IgD-negative memory B cell (primary cell): ENCODE results near the gene GNG10. TPM values are rescaled to one million over a fixed set of nuclear protein-coding genes. Genes with fewer than 3 reads are reported as not detected.
A peak's percentile ranks its signal among the peaks of the same experiment; 100 is the strongest.
"Not testable (repeated sequence)": the region's sequence is repeated elsewhere in the genome, so short reads cannot be mapped to it uniquely, and the experiment has no call there.

Source experiments
- H3K27ac Mint-ChIP-seq, 3 donors: one replicate each; pipeline ENCODE4 v1.8.0; 2020 to 2022; ENCODE audit warnings: mild to moderate bottlenecking in 3 of 3, mixed read lengths in 3 of 3, moderate library complexity in 1 of 3
- H3K27me3 Mint-ChIP-seq: one replicate; pipeline ENCODE4 v1.8.0; 2021; ENCODE audit warnings: mixed read lengths
- H3K36me3 Mint-ChIP-seq: one replicate; pipeline ENCODE4 v1.8.0; 2020; ENCODE audit warnings: mild to moderate bottlenecking, mixed read lengths
- H3K4me1 Mint-ChIP-seq, 3 donors: one replicate each; pipeline ENCODE4 v1.8.0; 2020 to 2022; ENCODE audit warnings: mixed read lengths in 3 of 3, mild to moderate bottlenecking in 1 of 3
- H3K4me3 Mint-ChIP-seq, 4 donors: one replicate each; pipeline ENCODE4 v1.8.0; 2020 to 2022; ENCODE audit warnings: mild to moderate bottlenecking in 4 of 4, mixed read lengths in 4 of 4, moderate library complexity in 3 of 4
- H3K9me3 Mint-ChIP-seq, 3 donors: one replicate each; pipeline ENCODE4 v1.8.0; 2020 to 2021; ENCODE audit warnings: mixed read lengths in 3 of 3, mild to moderate bottlenecking in 1 of 3
- polyA plus RNA-seq: library from polyadenylated mRNA; unstranded; fragments of 300-500 nt; fragmentation: Illumina TruSeq; gene quantifications from one replicate; pipeline ENCODE4 v1.2.3, GENCODE V29; 2021

The GNG10 gene
- polyA plus RNA-seq, 1 donor from 2014 or later = 16.2 TPM

- not testable (repeated sequence) for H3K27ac Mint-ChIP-seq, H3K27me3 Mint-ChIP-seq, H3K36me3 Mint-ChIP-seq, H3K4me3 Mint-ChIP-seq, H3K9me3 Mint-ChIP-seq, H3K4me1 Mint-ChIP-seq
Observed at GRCh38 chr9:111668601-111669000, 7.2 kb downstream of the GNG10 start.

- no peak overlapping the region for H3K4me3 Mint-ChIP-seq
- H3K36me3 Mint-ChIP-seq = peaks cover 8% of the 10 kb centered on the region
- no peaks in the 10 kb centered on the region for H3K27me3 Mint-ChIP-seq
- H3K4me1 Mint-ChIP-seq = no peaks in the 10 kb centered on the region
- no peak overlapping the region for H3K27ac Mint-ChIP-seq
- no peaks in the 10 kb centered on the region for H3K9me3 Mint-ChIP-seq
Observed at GRCh38 chr9:111674319-111674718, 12.9 kb downstream of the GNG10 start.

- H3K27ac Mint-ChIP-seq = no peak overlapping the region
- H3K27me3 Mint-ChIP-seq = no peaks in the 10 kb centered on the region
- H3K36me3 Mint-ChIP-seq = peaks cover 10% of the 10 kb centered on the region
- no peak overlapping the region for H3K4me3 Mint-ChIP-seq
- no peaks in the 10 kb centered on the region for H3K4me1 Mint-ChIP-seq
- H3K9me3 Mint-ChIP-seq = no peaks in the 10 kb centered on the region
Observed at GRCh38 chr9:111676116-111676515, 14.7 kb downstream of the GNG10 start.

DNA sequence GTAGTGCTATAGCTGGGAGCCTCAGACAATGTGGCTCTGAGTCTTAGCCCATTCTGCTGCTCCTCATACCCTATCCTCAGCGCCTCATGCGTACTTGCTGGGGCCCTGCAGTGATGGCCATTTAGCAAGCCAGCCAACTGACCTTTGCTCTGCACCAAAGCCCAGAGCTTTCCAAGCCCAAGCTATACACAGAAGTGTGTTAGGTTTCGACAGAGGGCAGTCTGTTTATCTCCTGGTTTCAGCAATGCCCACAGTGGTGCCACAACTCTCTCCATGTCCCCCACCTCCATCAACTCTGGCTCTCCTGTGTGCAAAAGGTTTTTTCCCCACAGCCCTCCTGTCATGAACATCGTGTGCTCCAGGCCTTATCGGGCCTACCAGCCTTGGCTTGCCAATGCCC, 16.9 kb downstream of the GNG10 start:
- Mint-ChIP-seq H3K27me3 (no peaks in the 10 kb centered on the region), H3K9me3 (no peaks in the 10 kb centered on the region), H3K4me1 (no peaks in the 10 kb centered on the region), H3K27ac (no peak overlapping the region), H3K4me3 (peak overlapping the region in 1 of 4 donors; percentile 43), H3K36me3 (peaks cover 10% of the 10 kb centered on the region)

DNA sequence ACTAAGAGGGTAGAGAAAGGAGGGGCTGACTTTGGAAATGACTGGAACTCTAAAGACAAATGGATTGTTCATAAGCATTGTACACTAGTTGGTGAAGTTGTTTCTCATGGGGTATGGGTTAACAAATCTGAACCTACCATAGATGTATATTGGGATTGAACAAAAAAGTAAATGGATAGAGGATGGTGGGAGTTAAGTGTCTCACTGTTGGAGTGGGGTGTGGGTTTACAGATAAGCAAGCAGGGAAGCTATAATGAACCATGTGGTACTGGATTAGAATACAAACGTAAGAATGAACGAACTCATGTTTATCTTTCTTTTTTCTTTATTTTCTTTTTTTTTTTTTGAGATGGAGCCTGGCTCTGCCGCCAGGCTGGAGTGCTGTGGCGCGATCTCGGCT, 17.8 kb downstream of the GNG10 start:
- Mint-ChIP-seq H3K27ac (no peak overlapping the region), H3K4me3 (no peak overlapping the region), H3K9me3 (no peaks in the 10 kb centered on the region)

DNA sequence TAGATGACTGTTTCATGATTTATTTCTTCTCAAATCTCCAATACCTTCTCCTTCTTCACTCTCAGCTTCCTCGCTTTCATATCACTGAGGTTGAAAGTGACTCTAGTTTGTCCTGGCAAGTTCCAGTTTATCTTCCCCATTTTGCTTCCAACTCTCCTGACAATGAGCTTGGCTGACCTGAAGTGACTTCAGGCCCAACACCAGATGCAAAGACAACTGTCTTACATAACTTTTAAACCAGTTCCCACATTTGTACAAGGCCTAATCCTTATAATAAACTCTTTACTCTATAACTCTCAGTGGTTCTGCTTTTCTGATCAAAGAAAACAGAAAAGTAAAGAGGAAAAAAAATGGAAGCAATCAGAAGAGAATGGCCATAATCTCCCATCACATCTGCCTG, 22.0 kb downstream of the GNG10 start:
- Mint-ChIP-seq H3K27ac (no peak overlapping the region), H3K4me3 (no peak overlapping the region), H3K4me1 (no peaks in the 10 kb centered on the region), H3K36me3 (peaks cover 4% of the 10 kb centered on the region), H3K9me3 (no peaks in the 10 kb centered on the region), H3K27me3 (no peaks in the 10 kb centered on the region)

More for the DNA sequence above, 17.8 kb downstream of the GNG10 start:
- Mint-ChIP-seq H3K27me3 (no peaks in the 10 kb centered on the region), H3K4me1 (no peaks in the 10 kb centered on the region), H3K36me3 (peaks cover 10% of the 10 kb centered on the region)

- H3K9me3 Mint-ChIP-seq = no peaks in the 10 kb centered on the region
- no peaks in the 10 kb centered on the region for H3K4me1 Mint-ChIP-seq
- H3K4me3 Mint-ChIP-seq = no peak overlapping the region
- H3K27ac Mint-ChIP-seq = no peak overlapping the region
- H3K27me3 Mint-ChIP-seq = no peaks in the 10 kb centered on the region
- H3K36me3 Mint-ChIP-seq = peaks cover 2% of the 10 kb centered on the region
Observed at GRCh38 chr9:111691672-111692329, 30.4 kb downstream of the GNG10 start.

- Mint-ChIP-seq H3K36me3 (peaks cover 2% of the 10 kb centered on the region), H3K27me3 (no peaks in the 10 kb centered on the region), H3K4me1 (no peaks in the 10 kb centered on the region), H3K9me3 (peaks cover 0 to 4% (median 0%) of the 10 kb centered on the region in 3 donors), H3K4me3 (no peak overlapping the region), H3K27ac (no peak overlapping the region)
Observed at GRCh38 chr9:111696796-111697195, 35.4 kb downstream of the GNG10 start.

DNA sequence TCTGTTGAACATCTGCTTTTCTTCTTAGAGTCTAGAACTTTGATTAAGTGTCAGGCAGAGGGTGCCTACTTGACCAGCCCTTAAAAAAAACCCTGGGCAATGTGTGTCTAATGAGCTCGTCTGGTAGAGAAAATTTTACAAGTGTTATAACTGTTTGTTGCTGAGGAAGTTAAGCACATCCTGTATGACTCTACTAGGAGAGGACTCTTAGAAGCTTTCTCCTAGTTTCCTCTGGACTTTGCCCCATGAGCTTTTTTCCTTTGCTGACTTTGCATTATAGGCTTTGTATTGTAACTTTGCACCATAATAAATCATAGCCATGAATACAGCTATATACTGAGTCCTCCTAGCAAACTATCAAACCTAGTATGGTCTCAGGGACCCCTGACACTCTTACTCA, 39.4 kb downstream of the GNG10 start:
- Mint-ChIP-seq H3K36me3 (peaks cover under 1% of the 10 kb centered on the region), H3K4me3 (no peak overlapping the region), H3K27ac (no peak overlapping the region), H3K27me3 (no peaks in the 10 kb centered on the region), H3K4me1 (no peaks in the 10 kb centered on the region), H3K9me3 (peaks cover 0 to 4% (median 0%) of the 10 kb centered on the region in 3 donors)

- Mint-ChIP-seq H3K9me3 (no peaks in the 10 kb centered on the region), H3K27me3 (no peaks in the 10 kb centered on the region), H3K36me3 (no peaks in the 10 kb centered on the region), H3K4me1 (no peaks in the 10 kb centered on the region), H3K4me3 (no peak overlapping the region), H3K27ac (no peak overlapping the region)
Observed at GRCh38 chr9:111704503-111704902, 43.1 kb downstream of the GNG10 start.

DNA sequence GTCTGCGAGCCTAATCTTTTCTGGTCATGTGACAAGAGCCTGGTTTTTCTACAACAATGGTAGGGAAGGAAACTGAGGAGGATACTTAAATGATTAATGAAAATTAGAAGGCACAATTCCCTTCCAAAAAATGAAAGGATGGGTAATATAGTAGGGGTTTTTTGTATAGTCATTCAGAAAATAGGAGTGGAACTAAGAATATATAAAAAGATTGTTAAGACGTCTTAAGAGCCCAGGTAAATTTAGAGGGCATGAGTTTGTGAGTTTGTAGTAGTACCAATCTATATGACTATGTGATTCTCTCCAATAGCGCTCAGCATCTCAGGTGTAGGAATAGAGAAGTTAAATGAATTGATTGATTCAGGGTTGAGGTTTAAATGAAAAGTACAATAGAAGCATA, 50.1 kb downstream of the GNG10 start:
- Mint-ChIP-seq H3K4me3 (no peak overlapping the region), H3K9me3 (no peaks in the 10 kb centered on the region), H3K36me3 (no peaks in the 10 kb centered on the region), H3K27ac (no peak overlapping the region), H3K4me1 (no peaks in the 10 kb centered on the region), H3K27me3 (no peaks in the 10 kb centered on the region)

- H3K4me1 Mint-ChIP-seq = no peaks in the 10 kb centered on the region
- H3K27me3 Mint-ChIP-seq = no peaks in the 10 kb centered on the region
- H3K9me3 Mint-ChIP-seq = no peaks in the 10 kb centered on the region
- no peaks in the 10 kb centered on the region for H3K36me3 Mint-ChIP-seq
- no peak overlapping the region for H3K27ac Mint-ChIP-seq
- no peak overlapping the region for H3K4me3 Mint-ChIP-seq
Observed at GRCh38 chr9:111712369-111712768, 51.0 kb downstream of the GNG10 start.

DNA sequence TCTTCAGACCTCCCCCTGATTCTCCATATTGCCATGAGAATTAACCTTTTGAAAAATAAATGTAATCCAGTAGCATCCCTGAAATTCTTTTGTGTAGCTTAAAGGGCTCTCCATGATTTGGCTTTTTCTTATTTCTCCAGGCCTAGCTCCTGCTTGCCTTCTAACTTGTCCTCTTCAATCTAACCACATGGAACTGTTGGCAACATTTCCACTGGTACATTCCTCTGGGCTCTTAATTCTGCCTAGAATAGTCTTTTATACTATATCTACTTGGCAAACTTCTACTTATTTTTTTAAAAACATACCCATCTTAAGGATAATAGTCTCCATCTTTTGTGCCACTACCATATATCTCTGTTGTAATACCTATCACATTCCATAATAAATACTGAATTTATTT, 54.1 kb downstream of the GNG10 start:
- Mint-ChIP-seq H3K36me3 (no peaks in the 10 kb centered on the region), H3K27me3 (no peaks in the 10 kb centered on the region), H3K4me1 (no peaks in the 10 kb centered on the region), H3K9me3 (no peaks in the 10 kb centered on the region), H3K4me3 (no peak overlapping the region), H3K27ac (no peak overlapping the region)

DNA sequence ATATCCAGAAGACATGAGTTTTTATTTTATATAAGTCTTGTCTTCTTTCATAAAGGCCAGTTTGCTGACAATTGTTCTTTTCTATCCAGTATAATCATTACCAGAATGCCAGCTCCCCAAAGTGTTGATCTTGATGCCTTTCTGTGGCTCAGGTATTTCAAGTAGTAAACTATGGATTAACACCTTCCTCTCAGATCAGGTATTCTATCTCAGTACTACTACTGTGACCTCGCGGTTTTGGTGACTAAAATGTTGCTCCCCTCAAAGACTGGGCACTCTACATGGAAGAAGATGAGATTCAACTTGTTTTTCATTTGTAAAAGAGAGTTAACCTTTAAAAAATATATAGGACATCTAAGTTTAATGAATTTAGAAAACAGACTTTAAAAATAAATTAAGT, 58.1 kb downstream of the GNG10 start:
- Mint-ChIP-seq H3K4me3 (no peak overlapping the region), H3K36me3 (no peaks in the 10 kb centered on the region), H3K27me3 (no peaks in the 10 kb centered on the region), H3K4me1 (no peaks in the 10 kb centered on the region), H3K27ac (no peak overlapping the region), H3K9me3 (no peaks in the 10 kb centered on the region)
